T-helper 2 cell treated with Interferon-gamma antibody and Interleukin-4, amounts not matched to agents 5 μg/mL and 100 μg/mL, for 36 hours (primary cell): ENCODE results near the gene PSD2.

Experiments
- DNase-seq: peaks from one replicate; pipeline ENCODE4 v3.0.0; 2021; ENCODE audit warnings: low spot score
- H3K27ac Mint-ChIP-seq: one replicate; pipeline ENCODE4 v1.8.0; 2021; ENCODE audit warnings: mild to moderate bottlenecking, mixed read lengths
- H3K27me3 Mint-ChIP-seq: one replicate; pipeline ENCODE4 v1.8.0; 2021; ENCODE audit warnings: low read depth, mixed read lengths
- H3K36me3 Mint-ChIP-seq: one replicate; pipeline ENCODE4 v1.8.0; 2021; ENCODE audit warnings: low read depth, mixed read lengths
- H3K4me1 Mint-ChIP-seq: one replicate; pipeline ENCODE4 v1.8.0; 2021; ENCODE audit warnings: low read depth, mixed read lengths
- H3K4me3 Mint-ChIP-seq: one replicate; pipeline ENCODE4 v1.8.0; 2022; ENCODE audit warnings: mild to moderate bottlenecking, moderate library complexity, mixed read lengths
- H3K9me3 Mint-ChIP-seq: one replicate; pipeline ENCODE4 v1.8.0; 2021; ENCODE audit warnings: mixed read lengths

Gene PSD2

GRCh38 chr5:139759219-139759721 lies 36.3 kb upstream of the PSD2 start:
- no peaks in the 10 kb centered on the region for H3K9me3 Mint-ChIP-seq
- peaks cover 72% of the 10 kb centered on the region for H3K27me3 Mint-ChIP-seq
- DNase-seq: no peak
- H3K4me3 Mint-ChIP-seq: no peak overlapping the region
- H3K4me1 Mint-ChIP-seq: peaks cover 7% of the 10 kb centered on the region
- no peaks in the 10 kb centered on the region for H3K36me3 Mint-ChIP-seq
- H3K27ac Mint-ChIP-seq: no peak overlapping the region

- H3K9me3 Mint-ChIP-seq: no peaks in the 10 kb centered on the region
- no peak for DNase-seq
- no peak overlapping the region for H3K27ac Mint-ChIP-seq
- peaks cover 72% of the 10 kb centered on the region for H3K27me3 Mint-ChIP-seq
- H3K4me3 Mint-ChIP-seq: no peak overlapping the region
- no peaks in the 10 kb centered on the region for H3K36me3 Mint-ChIP-seq
- peaks cover 4% of the 10 kb centered on the region for H3K4me1 Mint-ChIP-seq
Measured at GRCh38 chr5:139760066-139761056, 35.2 kb upstream of the PSD2 start.

GRCh38 chr5:139761057-139761450 lies 34.6 kb upstream of the PSD2 start:
- H3K27ac Mint-ChIP-seq: no peak overlapping the region
- peaks cover 2% of the 10 kb centered on the region for H3K4me1 Mint-ChIP-seq
- no peaks in the 10 kb centered on the region for H3K9me3 Mint-ChIP-seq
- H3K36me3 Mint-ChIP-seq: no peaks in the 10 kb centered on the region
- no peak for DNase-seq
- H3K27me3 Mint-ChIP-seq: peaks cover 69% of the 10 kb centered on the region
- no peak overlapping the region for H3K4me3 Mint-ChIP-seq

GRCh38 chr5:139761501-139761900 lies 34.1 kb upstream of the PSD2 start:
- H3K9me3 Mint-ChIP-seq: no peaks in the 10 kb centered on the region
- no peak overlapping the region for H3K27ac Mint-ChIP-seq
- H3K4me3 Mint-ChIP-seq: no peak overlapping the region
- H3K4me1 Mint-ChIP-seq: peaks cover 2% of the 10 kb centered on the region
- H3K36me3 Mint-ChIP-seq: no peaks in the 10 kb centered on the region
- no peak for DNase-seq
- peaks cover 67% of the 10 kb centered on the region for H3K27me3 Mint-ChIP-seq

GRCh38 chr5:139762615-139763170 lies 32.9 kb upstream of the PSD2 start:
- Mint-ChIP-seq H3K4me3 (no peak overlapping the region), H3K9me3 (no peaks in the 10 kb centered on the region), H3K27me3 (peaks cover 55% of the 10 kb centered on the region), H3K36me3 (no peaks in the 10 kb centered on the region), H3K27ac (no peak overlapping the region), H3K4me1 (peaks cover 2% of the 10 kb centered on the region)
- DNase-seq: no peak

- Mint-ChIP-seq H3K27ac (no peak overlapping the region), H3K27me3 (peaks cover 48% of the 10 kb centered on the region), H3K36me3 (no peaks in the 10 kb centered on the region), H3K4me3 (no peak overlapping the region), H3K9me3 (no peaks in the 10 kb centered on the region), H3K4me1 (peaks cover 2% of the 10 kb centered on the region)
- DNase-seq: no peak
Measured at GRCh38 chr5:139763280-139763929, 32.2 kb upstream of the PSD2 start.

- Mint-ChIP-seq H3K27me3 (peaks cover 44% of the 10 kb centered on the region), H3K27ac (no peak overlapping the region), H3K4me1 (peaks cover 2% of the 10 kb centered on the region), H3K36me3 (no peaks in the 10 kb centered on the region), H3K9me3 (no peaks in the 10 kb centered on the region), H3K4me3 (no peak overlapping the region)
- DNase-seq: no peak
Measured at GRCh38 chr5:139763930-139764791, 31.4 kb upstream of the PSD2 start.

GRCh38 chr5:139764886-139765408 lies 30.7 kb upstream of the PSD2 start:
- H3K4me3 Mint-ChIP-seq: peak overlapping the region; percentile 69
- DNase-seq: no peak

GRCh38 chr5:139765409-139766217 lies 30.0 kb upstream of the PSD2 start:
- Mint-ChIP-seq H3K27ac (no peak overlapping the region), H3K36me3 (no peaks in the 10 kb centered on the region), H3K27me3 (peaks cover 38% of the 10 kb centered on the region), H3K4me1 (peaks cover 2% of the 10 kb centered on the region), H3K9me3 (no peaks in the 10 kb centered on the region), H3K4me3 (peak overlapping the region; percentile 69)
- DNase-seq: peak; percentile 67

More at GRCh38 chr5:139764886-139765408, 30.7 kb upstream of the PSD2 start:
- peaks cover 41% of the 10 kb centered on the region for H3K27me3 Mint-ChIP-seq
- H3K27ac Mint-ChIP-seq: no peak overlapping the region
- H3K9me3 Mint-ChIP-seq: no peaks in the 10 kb centered on the region
- H3K4me1 Mint-ChIP-seq: peaks cover 2% of the 10 kb centered on the region
- H3K36me3 Mint-ChIP-seq: no peaks in the 10 kb centered on the region

GRCh38 chr5:139767960-139768359 lies 27.6 kb upstream of the PSD2 start:
- Mint-ChIP-seq H3K4me1 (peaks cover 2% of the 10 kb centered on the region), H3K27me3 (peaks cover 24% of the 10 kb centered on the region), H3K9me3 (no peaks in the 10 kb centered on the region), H3K4me3 (no peak overlapping the region), H3K36me3 (no peaks in the 10 kb centered on the region), H3K27ac (no peak overlapping the region)
- no peak for DNase-seq

GRCh38 chr5:139768807-139769465 lies 26.7 kb upstream of the PSD2 start:
- no peak overlapping the region for H3K27ac Mint-ChIP-seq
- no peak overlapping the region for H3K4me3 Mint-ChIP-seq
- H3K9me3 Mint-ChIP-seq: no peaks in the 10 kb centered on the region
- no peaks in the 10 kb centered on the region for H3K36me3 Mint-ChIP-seq
- peaks cover 17% of the 10 kb centered on the region for H3K27me3 Mint-ChIP-seq
- peaks cover 2% of the 10 kb centered on the region for H3K4me1 Mint-ChIP-seq
- DNase-seq: no peak

GRCh38 chr5:139769477-139769876 lies 26.1 kb upstream of the PSD2 start:
- peaks cover 15% of the 10 kb centered on the region for H3K27me3 Mint-ChIP-seq
- H3K4me3 Mint-ChIP-seq: no peak overlapping the region
- no peaks in the 10 kb centered on the region for H3K9me3 Mint-ChIP-seq
- DNase-seq: no peak
- no peak overlapping the region for H3K27ac Mint-ChIP-seq
- H3K36me3 Mint-ChIP-seq: no peaks in the 10 kb centered on the region
- H3K4me1 Mint-ChIP-seq: peaks cover 2% of the 10 kb centered on the region
